ENCODE measurements around the gene RNGTT.

DNA sequence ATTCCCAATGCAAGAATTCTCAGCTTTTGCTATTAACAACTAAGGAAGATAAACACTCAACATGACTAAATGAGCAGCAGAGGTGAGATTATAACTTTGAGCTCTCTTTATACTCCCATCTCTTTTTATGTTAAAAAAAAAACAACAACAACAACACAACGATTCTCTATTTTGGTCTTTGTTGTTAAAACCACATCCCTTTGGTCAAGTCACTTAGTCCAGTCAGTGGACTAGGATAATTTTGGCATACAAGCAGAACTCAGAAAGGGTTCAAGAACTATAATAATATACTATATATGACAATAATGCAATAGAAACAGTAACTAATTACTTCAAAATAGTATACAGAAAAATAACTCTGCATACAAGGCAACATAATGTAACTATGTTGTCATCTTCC is 312.4 kb downstream of the RNGTT start:
- TF ChIP-seq CTCF (IDR thresholded peaks at IDR 0.05) (no peak), POLR2A (IDR thresholded peaks at IDR 0.05) (no peak)
